CD4-positive, alpha-beta T cell treated with Interleukin-12 subunit alpha and Interleukin-12 subunit beta, for 1 hour (primary cell): ENCODE measurements around the gene MYO5A.

ENCODE experiments used
- DNase-seq: peaks from one replicate; pipeline ENCODE4 v3.0.0-alpha.2; 2020

The MYO5A gene

DNA sequence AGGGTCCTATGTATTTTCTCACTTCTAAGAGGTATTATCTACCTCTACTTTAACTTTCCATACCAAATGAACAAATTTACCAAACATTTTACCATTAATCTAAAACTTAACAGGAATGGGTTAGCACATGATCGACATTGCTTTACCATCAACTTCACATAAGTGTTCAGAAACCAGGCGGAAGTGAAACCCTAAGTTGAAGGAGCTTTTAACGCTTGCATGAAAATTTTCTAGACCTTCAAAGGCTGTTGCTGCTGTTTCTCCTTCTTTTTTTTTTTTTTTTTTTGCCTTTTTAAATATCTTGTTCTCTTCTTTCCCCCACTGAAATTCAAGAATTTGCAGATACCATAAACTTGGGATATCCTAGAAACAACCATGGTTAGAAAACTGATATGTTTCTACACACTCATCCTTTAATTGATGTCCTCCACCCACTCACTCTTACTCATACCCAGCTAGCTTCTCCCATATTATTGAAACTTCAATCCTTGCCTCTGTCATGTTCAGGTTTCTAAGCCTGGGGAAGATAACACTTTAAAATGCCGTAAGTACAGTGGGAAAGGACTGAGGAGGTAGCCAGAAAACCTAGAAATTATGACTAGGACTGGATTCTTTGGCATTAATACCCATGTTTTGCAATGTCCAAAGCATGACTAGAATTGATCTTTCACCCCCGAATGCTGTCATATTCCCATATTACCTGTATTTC, 24.7 kb downstream of the MYO5A start:
- DNase-seq, result peak; percentile 11

DNA sequence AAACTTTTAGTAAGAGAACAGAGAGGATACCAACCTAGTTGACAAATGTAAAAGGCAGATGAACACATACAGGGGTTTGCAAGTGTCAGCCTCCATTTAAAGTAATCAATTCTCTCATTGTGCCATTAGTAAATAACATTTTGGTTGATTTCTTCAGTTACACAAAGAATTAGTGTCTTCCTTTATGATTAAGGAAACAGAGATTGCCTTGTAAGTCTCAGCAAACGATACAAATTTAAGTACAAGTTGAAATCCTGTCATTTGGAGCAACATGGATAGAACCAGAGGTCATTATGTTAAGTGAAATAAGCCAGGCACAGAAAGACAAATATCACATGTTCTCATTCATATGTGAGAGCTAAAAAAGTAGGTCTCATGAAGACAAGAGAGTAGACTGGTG, 26.1 kb downstream of the MYO5A start:
- no peak for DNase-seq

DNA sequence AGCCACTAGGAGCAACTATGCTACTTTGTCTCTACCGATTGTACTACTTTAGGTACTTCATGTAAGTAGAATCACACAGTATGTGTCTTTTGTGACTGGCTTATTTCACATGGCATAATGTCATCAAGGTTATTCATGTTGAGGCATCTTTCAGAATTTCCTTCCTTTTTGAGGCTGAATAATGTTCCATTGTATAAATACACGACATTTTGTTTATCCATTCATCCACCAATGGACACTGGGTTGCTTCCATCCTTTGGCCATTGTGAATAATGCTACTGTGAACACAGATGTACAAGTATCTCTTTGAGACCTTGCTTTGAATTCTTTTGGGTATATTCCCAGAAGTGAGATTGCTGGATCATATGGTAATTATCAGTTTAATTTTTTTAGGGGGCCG, 29.2 kb downstream of the MYO5A start:
- DNase-seq, result no peak

DNA sequence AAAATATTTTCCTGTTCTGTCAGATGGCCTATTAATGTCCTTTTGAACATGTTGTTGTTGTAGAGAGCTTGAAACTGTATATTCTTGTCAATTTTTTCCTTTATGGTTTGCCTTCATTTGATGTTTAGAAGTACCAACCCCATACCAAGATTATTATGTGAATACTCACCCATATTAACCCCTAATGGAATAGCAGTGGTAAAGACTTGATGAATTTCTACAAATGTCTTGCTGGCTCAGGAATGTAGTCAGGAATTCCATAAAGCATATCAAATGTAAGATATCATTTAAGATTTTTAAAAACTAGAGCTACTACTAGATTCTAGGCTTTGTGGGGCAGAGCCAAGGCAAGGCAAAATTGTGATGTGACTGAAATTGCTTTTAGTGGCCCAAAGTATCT, 30.0 kb downstream of the MYO5A start:
- no peak for DNase-seq

DNA sequence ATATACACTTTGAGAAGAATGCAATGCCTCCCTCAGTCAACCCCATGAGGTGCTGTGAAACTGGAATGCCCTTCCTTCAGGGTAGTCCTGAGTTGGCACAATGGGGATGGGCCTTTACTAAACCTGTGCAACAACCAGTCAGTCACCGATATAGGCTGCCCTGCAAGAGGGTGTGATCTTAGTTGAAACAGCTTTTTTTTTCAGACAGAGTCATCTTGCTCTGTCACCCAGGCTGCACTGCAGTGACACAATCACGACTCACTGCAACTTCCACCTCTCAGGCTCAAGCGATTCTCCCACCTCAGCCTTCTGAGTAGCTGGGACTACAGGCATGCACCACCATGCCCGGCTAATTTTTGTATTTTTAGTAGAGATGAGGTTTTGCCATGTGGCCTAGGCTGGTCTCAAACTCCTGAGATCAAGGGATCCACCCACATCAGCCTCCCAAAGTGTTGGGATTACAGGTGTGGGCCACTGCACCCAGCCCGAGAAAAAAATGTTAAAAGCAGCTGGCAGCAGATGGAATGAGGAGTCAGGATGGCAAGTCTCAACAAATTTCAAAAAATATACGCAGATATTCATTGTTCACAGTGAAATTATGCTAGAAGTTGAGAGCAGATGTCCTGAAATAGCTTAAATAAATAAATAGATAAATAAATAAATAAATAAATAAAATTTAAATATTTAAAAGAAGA, 31.8 kb downstream of the MYO5A start:
- no peak for DNase-seq

DNA sequence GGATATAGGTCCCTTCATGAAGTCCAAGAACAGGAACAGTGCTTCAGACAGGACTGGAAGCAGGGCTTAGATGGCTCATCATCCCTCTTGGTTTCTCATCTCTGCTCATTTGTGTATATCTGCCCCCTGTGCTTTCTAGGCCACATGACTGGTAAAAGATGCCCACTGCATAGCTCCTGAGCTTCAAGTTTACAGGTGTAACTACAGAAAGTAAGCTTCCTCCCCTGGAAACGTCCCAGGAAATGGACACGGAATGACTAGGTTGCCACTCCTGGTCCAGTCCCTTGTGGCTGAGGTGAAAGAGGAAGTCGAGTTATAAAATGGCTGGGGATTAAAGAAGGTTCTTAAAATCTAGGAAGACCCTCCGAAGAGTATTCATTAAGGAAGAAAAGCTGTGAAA, 32.5 kb downstream of the MYO5A start:
- no peak for DNase-seq

DNA sequence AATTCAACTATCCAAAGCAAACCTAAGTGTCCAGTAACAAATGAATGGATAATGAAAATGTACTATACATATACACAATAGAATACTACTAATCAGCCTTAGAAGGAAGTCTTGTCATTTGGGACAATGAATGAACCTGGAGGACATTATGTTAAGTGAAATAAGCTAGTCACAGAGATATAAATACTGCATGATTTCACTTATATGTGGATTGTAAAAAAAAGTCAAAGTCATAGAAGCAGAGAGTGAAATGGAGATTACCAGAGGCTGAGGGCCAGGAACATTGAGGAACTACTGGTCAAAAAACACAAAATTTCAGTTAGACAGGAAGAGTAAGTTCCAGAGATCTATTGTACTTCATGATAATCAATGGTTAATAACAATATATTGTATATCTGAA, 33.6 kb downstream of the MYO5A start:
- DNase-seq, result no peak

DNA sequence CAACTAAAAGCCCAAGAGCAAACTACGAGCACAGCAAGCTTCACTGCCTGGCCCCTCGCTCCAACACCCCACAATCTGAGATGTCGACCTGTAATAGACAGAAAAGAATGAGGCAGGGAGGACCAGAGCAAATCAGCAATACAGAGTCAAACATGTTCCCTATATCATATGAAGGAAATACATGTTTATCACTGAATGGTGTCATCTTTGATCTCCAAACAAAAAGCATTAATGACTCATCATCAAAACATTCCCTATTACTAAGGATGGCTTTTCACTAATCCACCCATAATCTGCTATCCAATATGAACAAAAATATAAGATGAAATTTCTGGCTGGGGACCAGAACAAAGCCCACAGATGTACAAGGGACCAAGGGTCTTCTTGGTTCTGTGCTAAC, 34.7 kb downstream of the MYO5A start:
- DNase-seq, result no peak

DNA sequence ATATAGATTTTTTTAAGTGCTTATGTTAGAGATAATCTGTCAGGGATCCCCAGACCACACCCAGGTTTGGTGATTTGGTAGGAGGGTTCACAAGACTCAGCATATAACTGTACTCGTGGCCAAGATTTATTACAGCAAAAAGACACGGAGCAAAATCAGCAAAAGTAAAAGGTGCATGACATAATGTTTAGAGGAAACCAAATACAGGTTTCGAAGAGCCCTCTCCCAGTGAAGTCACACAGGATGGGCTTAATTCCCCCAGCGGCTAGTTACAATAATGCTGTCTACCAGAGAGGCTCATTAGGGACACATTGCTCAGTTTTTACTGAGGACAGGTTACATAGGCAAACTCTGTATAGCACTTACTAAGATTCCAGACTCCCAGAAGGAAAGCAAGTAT, 36.5 kb downstream of the MYO5A start:
- DNase-seq, result no peak

DNA sequence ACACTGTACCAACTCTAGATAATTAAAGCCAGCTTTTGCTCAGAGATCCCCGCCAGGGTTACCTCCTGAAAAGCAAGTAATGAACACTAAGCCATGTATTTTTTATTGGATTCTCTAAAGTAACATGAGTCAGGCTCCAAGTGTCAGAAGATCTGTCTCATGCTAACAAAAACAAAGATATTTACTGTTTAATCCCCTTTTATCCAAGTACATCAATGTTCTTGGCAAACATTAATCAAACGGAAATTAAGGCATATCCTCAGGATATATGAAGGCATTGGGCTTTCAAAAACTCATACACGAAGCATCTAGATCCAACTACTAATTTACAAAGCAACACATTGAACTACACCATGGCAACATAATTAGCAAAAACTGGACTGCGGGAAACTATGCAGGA, 37.2 kb downstream of the MYO5A start:
- no peak for DNase-seq

DNA sequence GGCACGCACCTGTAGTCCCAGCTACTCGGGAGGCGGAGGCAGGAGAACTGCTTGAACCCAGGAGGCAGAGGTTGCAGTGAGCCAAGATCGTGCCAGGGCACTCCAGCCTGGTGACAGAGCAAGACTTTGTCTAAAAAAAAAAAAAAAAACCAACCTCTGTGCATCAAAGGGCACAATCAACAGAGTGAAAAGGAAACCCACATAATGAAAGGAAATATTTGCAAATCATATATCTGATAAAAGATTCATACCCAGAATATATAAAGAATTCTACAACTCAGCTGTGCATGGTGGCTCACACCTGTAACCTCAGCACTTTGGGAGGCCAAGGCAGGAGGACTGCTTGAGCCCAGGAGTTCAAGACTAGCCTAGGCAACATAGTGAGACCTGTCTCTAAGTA, 39.2 kb downstream of the MYO5A start:
- peak; percentile 23 for DNase-seq

DNA sequence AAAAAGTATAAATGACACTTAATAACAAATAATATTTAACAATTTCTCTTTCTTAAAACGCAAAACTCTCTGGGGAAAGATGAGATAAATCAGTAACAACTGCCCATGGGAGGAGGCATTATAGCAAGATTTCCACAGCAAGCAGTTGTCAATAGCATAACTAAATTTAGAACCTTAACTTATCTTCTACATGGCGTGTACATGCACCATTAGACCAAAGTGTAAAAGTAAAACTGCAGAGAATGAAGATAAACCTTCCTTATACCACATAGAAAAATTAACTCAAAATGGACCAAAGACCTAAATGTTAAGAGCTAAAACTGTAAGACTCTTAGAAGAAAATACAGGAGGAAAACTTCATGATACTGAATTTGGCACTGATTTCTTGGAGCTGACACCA, 39.9 kb downstream of the MYO5A start:
- DNase-seq, result no peak

DNA sequence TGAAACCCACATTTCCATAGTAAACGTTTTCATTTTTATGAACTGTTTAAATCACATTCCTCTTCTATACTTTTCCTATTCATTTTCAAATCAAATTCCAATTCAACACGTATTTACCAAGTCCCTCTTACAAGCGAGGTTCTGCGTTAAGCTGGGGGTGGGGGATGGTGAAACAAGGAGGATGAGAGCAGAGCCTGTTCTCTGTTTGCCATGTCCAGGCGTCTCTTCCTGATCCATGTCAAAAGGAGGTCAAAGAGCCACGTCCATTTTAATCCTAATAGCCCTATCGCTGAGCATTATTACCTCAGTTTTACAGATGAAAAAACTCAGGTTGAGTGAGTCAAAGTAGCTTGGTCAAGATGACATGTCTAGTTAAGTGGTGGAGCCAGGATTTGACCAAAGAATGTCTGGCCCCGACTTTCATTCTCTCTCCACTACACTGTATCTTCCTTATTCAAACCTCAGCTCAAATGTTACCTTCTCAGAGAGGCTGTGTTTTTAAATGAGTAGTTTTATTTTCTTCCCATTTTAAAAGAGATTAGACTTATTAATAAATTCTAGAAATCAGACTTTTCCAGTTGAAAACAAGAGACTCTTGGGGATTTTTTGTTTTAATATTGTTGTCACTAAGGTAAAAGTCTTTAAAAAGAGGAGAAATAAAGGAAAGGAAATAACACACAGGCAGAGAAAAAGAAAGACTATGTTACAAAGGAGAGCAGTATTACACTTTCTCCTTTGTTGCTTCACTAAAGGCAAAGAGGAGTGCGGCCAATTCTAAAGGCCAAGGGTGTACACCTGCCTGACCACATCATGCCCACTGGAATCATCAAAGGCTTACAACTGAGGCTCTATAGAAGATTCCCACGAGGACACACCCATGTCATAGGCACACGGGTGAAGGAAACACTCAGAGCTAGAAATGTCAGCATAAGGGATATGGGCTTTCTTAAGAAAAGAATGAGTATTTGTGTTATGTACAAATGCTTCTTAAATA, 42.4 kb downstream of the MYO5A start:
- no peak for DNase-seq

DNA sequence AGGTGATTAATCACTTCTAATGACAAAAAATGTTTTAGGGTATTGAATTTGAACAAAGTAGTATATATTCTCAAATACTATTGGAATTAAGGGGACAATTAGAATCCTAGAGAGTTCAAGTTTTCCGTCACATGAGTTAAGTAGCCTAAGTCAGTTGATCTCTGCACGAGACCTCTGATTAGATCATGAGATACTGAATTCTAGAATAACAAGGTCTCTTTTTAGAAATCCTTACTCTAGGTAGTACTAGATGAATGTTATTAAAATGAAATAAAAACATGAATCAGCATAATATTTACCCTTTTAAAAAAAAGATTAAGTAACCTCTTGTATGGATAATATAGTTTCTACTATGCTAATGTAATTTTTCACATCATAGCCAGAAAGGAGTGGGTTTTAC, 43.4 kb downstream of the MYO5A start:
- no peak for DNase-seq

DNA sequence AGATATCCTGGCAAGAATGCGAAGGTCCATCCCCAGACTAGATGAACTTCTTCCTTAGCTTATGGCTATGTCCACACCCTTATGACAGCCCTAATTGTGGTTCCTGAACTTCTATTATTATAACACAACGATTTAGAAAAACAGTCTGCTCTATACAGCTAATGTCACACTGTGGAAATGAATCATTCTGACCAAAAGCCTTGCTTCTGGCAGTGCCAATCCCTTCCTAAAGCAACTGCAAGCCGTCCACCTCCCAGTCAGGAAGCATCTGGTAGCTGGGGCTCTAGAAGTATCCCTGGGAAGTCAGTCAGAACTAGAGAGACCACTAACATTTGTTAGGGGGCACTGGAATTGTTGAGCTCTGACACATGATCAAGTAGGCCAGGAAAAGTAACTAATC, 45.0 kb downstream of the MYO5A start:
- DNase-seq, result no peak

DNA sequence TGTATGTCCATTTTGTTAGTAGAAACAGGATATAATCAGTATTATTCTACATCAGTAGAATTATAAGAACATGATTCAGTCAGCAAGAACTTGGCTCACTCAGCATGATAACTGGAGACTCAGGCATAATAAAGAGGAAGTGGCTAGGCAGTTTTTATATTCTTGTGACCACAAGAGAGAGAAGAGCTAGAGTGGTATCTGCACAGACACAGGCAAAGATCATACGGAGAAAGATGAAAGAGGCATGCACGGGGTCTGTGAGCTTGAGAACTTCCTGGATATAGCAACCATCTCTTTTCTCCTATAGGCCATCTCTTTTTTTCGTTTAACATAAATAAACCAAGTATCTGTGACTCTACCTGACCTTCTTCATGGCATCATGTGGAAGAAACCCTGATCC, 46.8 kb downstream of the MYO5A start:
- DNase-seq, result peak; percentile 82

DNA sequence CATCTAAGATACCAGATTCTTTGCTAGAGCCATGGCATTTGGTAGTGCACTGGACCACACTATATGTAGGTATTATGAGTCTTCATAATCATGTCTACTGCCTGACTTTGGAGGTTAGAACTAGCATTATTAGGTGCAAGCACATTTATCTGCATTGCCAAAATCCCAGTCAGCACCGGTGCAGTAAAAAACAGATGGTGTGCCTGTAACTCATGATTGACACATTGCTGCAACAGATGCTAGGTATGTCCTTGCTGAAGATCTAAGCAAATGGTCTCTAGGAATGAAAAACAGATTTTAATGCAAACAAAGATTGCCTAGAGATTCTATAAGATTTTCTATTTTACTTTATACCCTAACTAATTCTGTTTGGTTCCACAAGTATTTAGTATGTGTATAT, 47.7 kb downstream of the MYO5A start:
- no peak for DNase-seq

DNA sequence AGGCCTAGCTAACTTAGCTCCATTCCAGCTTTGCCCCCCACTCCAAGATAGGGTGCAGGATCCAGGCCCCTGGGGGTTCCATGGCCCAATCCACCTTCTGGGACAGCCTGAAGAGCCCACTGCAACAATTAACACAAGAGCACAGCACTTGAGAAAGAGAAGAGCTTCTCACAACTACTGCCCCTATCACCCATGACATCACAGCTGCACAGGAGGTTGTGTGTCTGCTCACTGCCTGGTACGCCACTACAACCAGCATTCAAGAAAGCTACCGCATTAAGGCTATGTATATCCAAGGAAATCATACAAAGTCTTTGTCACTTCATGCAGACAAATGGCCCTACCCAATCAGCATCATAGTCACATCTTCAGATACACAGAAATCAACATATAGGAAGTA, 62.0 kb downstream of the MYO5A start:
- DNase-seq, result no peak

DNA sequence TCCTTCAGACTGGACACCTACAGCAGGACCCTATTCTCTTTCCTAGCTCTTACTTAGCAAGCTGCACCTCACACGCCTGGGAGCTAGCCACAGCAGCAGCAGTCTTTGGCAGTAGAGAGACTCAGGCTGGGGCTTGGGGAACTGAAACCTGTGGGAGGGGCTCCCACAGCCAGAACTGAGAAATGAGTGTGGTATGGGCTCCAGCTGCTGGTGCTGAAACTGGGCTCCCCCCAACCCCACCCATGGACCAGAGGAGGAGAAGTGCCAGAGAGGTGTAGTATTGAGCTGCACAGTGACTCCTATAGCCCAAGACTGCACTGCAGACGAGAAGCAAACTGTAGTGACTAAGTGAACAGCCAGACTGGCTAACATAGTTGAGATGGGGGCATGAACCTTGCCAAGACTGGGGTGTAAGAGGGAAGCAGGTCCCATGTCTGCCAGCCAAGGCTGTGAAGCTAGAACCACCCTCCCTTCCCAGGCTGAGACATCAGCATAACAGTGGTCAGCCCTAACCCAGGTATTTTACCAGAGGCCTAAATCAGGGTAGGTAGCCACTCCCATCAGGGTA, 62.5 kb downstream of the MYO5A start:
- DNase-seq, result no peak

DNA sequence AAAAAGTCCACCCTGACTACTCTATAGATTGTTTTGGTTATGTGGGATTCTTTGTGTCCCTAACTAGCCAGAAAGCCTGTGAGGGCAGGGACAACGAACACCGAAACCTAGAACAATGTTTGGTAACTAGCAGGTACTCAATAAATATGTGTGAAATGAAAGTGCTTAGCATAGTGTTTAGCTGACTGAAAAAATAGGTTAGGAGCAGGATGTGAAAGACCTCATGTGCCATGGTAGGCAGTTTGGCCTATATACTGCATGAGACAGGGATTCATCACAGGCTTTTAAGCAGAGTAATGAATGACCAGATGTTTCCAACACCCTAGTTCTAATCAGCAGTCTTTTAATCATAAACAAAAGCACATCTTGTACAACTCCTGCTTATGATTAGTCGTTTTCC, 64.2 kb downstream of the MYO5A start:
- peak; percentile 47 for DNase-seq

DNA sequence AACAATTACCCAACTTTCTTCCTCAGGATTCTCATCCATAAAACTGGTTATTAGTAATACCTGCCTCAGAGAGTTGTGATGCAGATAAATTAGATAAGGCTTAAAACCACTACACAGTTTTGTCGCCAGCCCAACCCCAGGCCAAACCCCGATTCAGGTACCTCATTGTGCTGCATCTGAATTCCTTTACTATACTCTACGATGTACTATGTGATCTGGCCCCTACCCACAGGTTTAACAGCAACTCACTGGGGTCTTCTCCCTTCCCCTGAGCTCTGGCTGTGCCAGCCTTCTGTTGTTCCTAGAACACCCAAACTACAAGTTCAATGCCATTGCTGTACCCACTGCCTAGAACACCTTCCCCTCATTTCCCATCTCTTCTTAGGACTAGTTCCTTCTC, 64.6 kb downstream of the MYO5A start:
- no peak for DNase-seq

DNA sequence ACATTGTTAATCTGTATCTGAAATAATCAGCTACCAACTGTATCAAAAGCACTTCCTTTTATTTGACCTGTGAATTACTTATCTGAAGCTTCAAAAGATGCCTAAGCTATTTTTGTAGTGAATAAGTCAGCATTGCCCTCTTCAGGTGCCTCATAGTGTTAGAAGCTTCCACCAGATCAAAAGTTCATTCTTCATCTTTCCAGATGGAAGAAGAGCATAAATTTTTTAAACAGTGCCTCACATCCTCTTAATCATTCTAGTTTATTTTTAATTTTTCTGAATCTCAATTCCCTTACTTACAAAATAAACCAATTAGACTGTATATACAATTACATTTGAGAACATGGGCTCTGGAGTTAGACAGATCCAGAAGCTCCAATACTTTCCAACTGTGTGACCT, 65.0 kb downstream of the MYO5A start:
- DNase-seq, result no peak

DNA sequence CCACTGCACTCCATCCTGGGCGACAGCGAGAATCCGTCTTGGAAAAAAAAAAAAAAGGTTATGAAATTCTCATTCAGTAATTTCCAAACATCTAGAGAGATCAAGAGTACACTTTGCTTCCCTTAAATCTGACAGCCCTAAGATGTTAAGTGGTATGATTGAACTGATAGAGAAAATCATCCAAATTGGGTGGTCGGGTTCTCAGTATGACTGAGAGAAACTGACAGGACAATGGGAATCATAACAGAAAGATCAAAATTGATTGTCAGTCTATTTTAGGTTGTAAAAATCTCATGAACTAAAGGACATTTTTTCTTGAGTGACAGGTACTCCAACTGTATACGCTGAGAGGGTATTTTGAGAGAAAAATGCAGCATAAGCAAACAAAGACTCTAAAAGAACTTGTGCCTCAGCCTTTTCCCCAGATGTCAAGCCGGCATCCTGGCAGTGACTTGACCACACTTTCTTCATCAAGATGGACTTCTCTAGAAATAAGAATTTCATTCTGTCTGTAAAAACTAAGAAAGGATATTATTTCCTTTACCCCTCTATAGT, 65.8 kb downstream of the MYO5A start:
- no peak for DNase-seq
